ENCODE results near the gene SLIT3.

The SLIT3 gene

GRCh38 chr5:168935183-168935582 lies 365.8 kb downstream of the SLIT3 start:
- Histone ChIP-seq H3K4me3 (ENCODE audit: low read length, poor library complexity, severe bottlenecking) (no peak overlapping the region), H3K36me3 (ENCODE audit: insufficient read depth, low read length) (no peaks in the 10 kb centered on the region), H3K27me3 (ENCODE audit: insufficient read depth, low read length, poor library complexity, severe bottlenecking) (no peaks in the 10 kb centered on the region), H3K9me2 (replicated peaks; ENCODE audit: low read depth, low read length) (no peaks in the 10 kb centered on the region), H2AFZ (ENCODE audit: low read length) (no peak overlapping the region; the same call in 1 of the 2 replicates), H3F3A (ENCODE audit: low read depth) (no peaks in the 10 kb centered on the region), H3K9ac (ENCODE audit: low read depth, low read length, poor library complexity, severe bottlenecking) (no peak overlapping the region), H4K20me1 (ENCODE audit: insufficient read depth, low read length, poor library complexity, severe bottlenecking) (no peaks in the 10 kb centered on the region), H3K4me1 (ENCODE audit: insufficient read depth, low read length, poor library complexity, severe bottlenecking) (peaks cover 36% of the 10 kb centered on the region), H3K4me2 (ENCODE audit: low read depth, low read length, poor library complexity, severe bottlenecking) (no peak overlapping the region), H3K79me2 (ENCODE audit: insufficient read depth, low read length) (no peaks in the 10 kb centered on the region), H3K9me3 (ENCODE audit: insufficient read depth, low read depth, low read length) (no peaks in the 10 kb centered on the region)
- TF ChIP-seq EZH2phosphoT487 (IDR thresholded peaks at IDR 0.05; ENCODE audit: borderline replicate concordance) (no peak), CTCF (conservative IDR thresholded peaks at IDR 0.05; ENCODE audit: low read length) (no peak)

GRCh38 chr5:168934169-168934568 lies 366.8 kb downstream of the SLIT3 start:
- no peaks in the 10 kb centered on the region for H3K36me3 ChIP-seq (ENCODE audit: insufficient read depth, low read length)
- no peaks in the 10 kb centered on the region for H3K9me2 ChIP-seq (replicated peaks; ENCODE audit: low read depth, low read length)
- no peaks in the 10 kb centered on the region for H3K27me3 ChIP-seq (ENCODE audit: insufficient read depth, low read length, poor library complexity, severe bottlenecking)
- H3F3A ChIP-seq (ENCODE audit: low read depth) = no peaks in the 10 kb centered on the region
- H3K9me3 ChIP-seq (ENCODE audit: insufficient read depth, low read depth, low read length) = no peaks in the 10 kb centered on the region
- H3K4me3 ChIP-seq (ENCODE audit: low read length, poor library complexity, severe bottlenecking) = no peak overlapping the region
- TF ChIP-seq CTCF (conservative IDR thresholded peaks at IDR 0.05; ENCODE audit: low read length) (no peak), EZH2phosphoT487 (IDR thresholded peaks at IDR 0.05; ENCODE audit: borderline replicate concordance) (no peak)
- H4K20me1 ChIP-seq (ENCODE audit: insufficient read depth, low read length, poor library complexity, severe bottlenecking) = no peaks in the 10 kb centered on the region
- H3K4me2 ChIP-seq (ENCODE audit: low read depth, low read length, poor library complexity, severe bottlenecking) = no peak overlapping the region
- peaks cover 35% of the 10 kb centered on the region for H3K4me1 ChIP-seq (ENCODE audit: insufficient read depth, low read length, poor library complexity, severe bottlenecking)
- no peaks in the 10 kb centered on the region for H3K79me2 ChIP-seq (ENCODE audit: insufficient read depth, low read length)
- H2AFZ ChIP-seq (ENCODE audit: low read length) = no peak overlapping the region
- no peak overlapping the region for H3K9ac ChIP-seq (ENCODE audit: low read depth, low read length, poor library complexity, severe bottlenecking)

GRCh38 chr5:168932400-168933189 lies 368.3 kb downstream of the SLIT3 start:
- no peak for TF ChIP-seq EZH2phosphoT487 (IDR thresholded peaks at IDR 0.05; ENCODE audit: borderline replicate concordance)
- no peak for TF ChIP-seq CTCF (conservative IDR thresholded peaks at IDR 0.05; ENCODE audit: low read length)
- Histone ChIP-seq H2AFZ (ENCODE audit: low read length) (no peak overlapping the region), H3K9me2 (replicated peaks; ENCODE audit: low read depth, low read length) (no peaks in the 10 kb centered on the region), H3K36me3 (ENCODE audit: insufficient read depth, low read length) (no peaks in the 10 kb centered on the region), H3K27me3 (ENCODE audit: insufficient read depth, low read length, poor library complexity, severe bottlenecking) (no peaks in the 10 kb centered on the region), H3K9me3 (ENCODE audit: insufficient read depth, low read depth, low read length) (no peaks in the 10 kb centered on the region), H3K4me1 (ENCODE audit: insufficient read depth, low read length, poor library complexity, severe bottlenecking) (peaks cover 35% of the 10 kb centered on the region), H3K4me3 (ENCODE audit: low read length, poor library complexity, severe bottlenecking) (no peak overlapping the region), H3K9ac (ENCODE audit: low read depth, low read length, poor library complexity, severe bottlenecking) (no peak overlapping the region), H3K79me2 (ENCODE audit: insufficient read depth, low read length) (no peaks in the 10 kb centered on the region), H3K4me2 (ENCODE audit: low read depth, low read length, poor library complexity, severe bottlenecking) (no peak overlapping the region), H4K20me1 (ENCODE audit: insufficient read depth, low read length, poor library complexity, severe bottlenecking) (no peaks in the 10 kb centered on the region), H3F3A (ENCODE audit: low read depth) (no peaks in the 10 kb centered on the region)

Measured in Loucy (cell line).